GM19238 (cell line): ENCODE data around the gene WBP2NL.

Source experiments
- DNase-seq: peaks from one replicate; pipeline ENCODE4 v3.0.0; 2011; ENCODE audit warnings: low spot score; ENCODE audit not compliant: insufficient read length

WBP2NL gene

DNA sequence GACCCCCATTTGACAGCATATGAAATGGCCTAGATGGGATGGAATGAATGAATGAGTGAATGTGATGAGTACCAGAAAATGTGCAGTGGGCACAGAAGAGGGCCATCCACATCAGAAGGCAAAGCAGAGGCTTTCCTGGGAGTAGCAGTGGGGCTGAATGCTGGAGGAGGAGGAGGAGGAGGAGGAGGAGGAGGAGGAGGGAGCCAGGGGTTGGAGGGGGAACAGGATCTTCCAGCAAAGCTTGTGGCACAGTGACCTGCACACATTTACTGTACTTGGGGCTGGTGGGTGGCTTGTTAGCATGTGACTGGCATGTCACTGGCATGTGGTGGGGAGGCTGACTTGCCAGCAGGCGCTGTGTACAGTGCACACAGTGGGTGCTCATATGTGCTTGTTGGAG lies 19.9 kb upstream of the WBP2NL start:
- DNase-seq, result no peak

DNA sequence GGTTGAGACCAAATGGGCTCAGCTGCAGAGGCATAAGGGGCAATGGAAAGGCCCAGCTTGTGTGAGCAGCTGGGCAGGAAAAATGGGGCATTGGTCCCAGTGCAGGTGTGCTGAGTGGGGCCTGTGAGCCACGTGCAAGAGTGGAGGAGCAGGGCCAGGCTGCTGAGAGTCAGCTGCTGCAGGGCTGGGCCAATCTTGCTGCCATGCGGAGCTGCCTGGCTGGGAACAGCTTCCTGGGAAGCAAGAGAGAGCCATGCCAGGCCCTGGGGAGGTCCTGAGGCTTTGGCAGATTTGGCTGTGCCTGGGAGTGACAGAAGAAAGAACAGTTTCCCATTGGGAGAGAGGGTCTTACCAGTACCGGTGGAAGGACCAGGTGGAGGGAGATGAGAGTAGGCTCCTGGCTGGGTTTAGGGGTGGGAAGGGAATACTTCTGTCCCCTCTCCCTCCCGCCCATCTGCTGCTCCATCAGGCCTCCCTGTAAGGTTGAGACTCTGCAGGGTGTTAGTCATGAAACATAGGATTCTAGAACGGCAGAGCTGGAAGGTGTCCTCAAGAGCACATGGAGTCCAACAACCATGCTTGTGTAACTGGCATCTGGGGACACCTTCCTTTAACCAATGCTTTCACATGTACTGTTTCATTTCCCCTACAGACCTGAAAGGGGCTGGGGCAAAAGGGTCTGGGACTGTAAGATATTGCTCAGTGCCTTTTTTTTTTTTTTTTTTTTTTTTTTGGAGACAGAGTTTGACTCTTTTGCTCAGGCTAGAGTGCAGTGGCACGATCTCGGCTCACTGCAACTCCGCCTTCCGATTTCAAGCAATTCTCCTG lies 19.0 kb upstream of the WBP2NL start:
- no peak for DNase-seq

DNA sequence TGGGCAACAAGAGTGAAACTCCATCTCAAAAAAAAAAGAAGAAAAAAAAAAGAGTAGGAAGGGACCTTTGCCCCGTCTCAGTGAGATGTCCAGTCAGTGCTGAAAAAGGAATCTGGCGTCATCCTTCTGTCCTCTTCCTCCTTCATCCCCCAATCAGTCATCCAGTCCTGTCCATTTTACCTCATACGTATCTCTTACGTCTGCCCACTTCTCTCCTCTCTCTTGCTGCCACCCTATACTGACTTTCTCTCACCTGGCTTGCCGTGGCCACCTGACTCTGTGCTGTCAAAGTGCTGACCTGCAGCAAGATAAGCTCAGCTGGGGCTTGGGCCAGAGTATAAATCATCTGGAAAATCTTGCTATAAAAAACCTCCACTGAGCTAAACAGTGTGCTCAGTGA lies 15.7 kb upstream of the WBP2NL start:
- DNase-seq, result no peak

DNA sequence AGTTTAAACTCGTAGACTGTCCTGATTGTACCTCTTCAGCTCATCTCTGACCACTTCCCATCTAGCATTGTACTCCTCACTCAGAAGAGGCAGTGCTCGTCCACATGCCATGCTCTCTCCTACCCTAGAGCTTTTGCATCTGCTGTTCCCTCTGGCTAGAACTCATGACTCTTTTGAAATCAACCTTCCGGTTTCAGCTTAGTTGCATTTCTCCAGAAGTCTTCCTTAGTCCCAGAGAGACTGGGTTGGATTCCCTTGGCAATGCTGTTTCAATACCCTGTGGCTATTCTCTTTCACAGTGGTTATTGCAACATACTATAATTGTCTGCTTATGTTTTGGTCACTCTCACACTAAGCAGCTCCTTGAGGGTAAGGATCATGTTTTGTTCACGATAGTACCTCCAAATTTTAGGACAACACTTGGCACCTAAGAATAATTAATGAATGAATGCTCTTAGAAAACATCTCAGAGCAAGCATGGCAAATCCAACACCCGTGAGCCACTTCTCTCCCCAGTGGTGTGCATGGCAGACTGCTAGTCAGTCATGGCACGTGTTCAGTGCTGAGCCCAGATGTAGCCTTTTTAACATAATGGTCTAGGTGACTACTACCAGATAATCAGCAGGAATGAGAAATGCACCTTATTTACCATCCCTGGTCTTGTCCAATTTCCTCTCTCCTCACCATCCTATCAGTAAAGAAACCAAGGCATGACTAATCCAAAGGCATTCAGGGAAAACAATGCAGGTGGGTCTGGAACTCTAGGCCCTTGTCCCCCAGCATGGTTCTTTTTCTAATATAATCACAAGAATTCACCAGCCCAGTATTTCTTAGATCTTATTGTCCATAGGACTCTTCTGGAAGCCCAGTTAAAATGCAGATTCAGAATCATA lies 14.8 kb upstream of the WBP2NL start:
- DNase-seq, result no peak

DNA sequence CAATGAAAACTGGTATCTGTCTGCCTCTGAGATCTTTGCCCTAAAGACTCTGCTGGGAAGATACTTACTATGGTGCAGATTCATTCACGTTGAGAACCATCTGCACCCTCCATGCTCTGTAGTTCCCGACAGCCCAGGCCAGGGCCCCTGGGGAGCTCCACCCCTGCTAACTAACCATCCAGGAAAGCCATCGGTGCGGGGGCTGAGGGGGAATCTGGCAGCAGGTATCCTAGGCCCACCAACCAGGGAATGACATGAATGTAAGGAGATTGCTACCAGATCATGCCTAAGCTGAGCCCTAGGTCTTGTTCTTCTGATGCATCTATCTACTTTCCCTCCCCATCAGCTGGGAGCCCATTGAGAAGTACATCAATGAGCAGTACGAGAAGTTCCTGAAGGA lies 11.3 kb upstream of the WBP2NL start:
- no peak for DNase-seq

DNA sequence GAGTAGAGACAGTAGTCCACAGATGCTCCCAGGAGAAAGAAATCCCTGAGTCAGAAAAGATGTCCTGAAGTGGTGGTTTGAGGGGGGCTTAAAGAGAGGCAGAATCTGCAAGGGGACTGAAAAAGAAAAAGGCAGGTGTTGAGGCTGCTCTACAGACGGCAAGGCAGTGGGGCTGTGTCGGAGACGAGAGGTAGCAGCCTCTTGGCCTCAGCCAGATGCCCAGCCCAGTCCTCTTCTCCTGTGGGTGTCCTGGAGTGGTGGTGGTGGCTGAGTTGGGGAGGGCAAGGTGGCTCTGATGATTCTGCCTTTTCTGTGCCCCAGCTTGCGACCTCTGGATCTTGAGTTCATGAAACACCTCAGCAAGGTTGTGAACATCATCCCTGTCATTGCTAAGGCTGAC lies 9.3 kb upstream of the WBP2NL start:
- no peak for DNase-seq

DNA sequence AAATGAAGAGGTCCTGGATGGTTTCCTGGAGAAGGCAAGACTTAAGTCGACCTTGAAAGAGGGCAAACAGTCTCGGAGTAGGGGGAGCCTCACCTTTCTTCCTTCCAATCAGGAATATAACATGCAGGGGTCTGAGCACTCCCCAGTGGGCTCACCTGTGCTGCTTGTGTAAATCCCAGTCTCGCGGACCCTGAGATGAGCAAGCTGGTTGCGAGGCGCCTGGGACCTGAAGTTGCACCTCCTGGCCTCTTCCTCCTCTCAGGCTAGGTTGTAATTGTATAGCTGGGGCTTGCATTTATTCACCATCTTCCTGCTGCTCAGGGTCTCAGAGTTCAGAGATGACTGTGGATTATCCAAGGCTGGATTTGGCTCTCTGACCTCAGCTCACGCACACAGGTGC lies 7.5 kb upstream of the WBP2NL start:
- no peak for DNase-seq

DNA sequence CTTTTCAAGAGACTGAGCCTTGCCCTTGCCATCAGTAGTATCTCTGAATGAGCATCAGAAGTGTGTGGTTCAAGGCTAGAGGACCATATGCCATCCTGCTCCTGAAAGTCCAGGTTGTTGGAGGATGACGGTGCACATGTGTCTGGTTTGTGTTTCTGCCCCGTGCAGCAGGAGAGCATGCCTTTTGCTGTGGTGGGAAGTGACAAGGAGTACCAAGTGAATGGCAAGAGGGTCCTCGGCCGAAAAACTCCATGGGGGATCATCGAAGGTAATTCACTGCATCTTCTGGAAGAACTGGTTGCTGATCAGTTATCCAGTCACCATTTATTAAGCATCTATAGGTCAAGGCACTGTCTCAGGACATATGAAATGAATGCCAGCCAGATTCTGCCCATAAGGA lies 6.1 kb upstream of the WBP2NL start:
- DNase-seq, result no peak

DNA sequence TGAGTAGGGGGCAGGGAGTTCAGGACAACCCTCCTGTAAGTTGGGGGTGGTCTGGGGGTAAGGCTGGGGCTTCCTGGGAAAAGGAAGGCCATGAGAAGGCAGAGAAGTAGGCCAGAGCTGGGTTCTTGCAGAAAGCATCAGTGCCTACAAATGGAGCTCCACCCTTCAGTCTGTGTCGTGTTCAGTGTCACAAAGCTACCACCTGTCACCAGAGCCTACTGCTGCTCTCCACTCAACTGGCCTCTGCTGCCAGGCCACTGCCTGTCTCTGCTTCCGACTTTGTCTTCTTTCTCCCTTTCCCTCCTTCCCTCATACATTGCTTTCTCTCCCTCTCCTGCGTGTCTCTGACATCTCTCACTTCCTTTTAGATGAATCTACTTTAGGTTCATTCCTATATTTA lies 3.4 kb upstream of the WBP2NL start:
- DNase-seq, result no peak

DNA sequence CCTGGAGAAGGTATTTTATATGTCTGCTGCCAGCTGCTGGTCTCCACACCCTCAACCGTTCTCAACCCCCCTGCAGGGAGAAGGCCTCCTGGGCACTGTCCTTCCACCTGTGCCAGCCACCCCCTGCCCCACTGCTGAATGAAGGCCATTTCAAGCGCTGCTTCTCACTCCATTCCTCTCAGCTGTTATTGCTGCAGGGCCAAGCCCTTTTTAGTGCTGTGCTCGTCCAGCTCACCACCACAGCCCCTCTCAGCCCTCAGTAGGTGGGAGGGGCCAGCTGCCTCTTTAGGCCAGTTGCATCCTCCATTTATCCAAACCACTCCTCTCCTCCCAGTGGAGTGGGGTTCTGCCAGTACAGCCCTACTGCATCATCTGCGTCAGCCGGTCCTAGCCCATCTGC lies 1.8 kb upstream of the WBP2NL start:
- DNase-seq, result no peak

DNA sequence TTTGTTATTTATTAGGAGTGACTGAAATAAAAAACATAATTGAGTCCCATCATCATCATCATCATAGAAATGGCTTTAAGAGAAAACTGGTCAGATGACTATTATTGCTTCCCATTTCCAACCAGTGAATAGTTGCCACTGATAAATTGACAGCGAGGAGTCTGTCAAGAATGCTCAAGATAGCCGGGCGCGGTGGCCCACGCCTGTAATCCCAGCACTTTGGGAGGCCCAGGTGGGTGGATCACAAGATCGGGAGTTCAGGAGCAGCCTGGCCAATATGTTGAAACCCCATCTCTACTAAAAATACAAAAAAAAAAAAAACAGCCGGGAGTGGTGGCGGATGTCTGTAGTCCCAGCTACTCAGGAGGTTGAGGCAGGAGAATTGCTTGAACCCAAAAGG lies 1.9 kb downstream of the WBP2NL start:
- DNase-seq, result no peak

DNA sequence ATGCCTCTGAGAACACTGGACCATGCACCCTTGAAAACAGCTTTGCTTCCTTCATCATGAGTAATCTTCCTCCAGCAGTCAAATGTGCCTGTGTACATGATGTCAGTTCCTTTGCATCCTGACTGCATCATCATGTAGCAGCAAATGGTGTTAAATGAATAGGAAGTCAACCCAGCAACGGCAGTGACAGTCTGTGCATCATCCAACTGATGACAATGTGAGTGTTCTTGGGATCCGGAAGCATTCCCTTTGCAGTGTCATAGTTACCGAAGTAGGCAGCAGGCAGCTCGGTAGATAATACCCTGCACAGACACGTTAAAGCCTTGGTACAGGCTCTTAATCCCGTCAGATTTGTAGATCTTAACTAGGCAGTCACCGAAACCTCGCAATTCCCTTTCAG lies 2.5 kb downstream of the WBP2NL start:
- DNase-seq, result no peak

DNA sequence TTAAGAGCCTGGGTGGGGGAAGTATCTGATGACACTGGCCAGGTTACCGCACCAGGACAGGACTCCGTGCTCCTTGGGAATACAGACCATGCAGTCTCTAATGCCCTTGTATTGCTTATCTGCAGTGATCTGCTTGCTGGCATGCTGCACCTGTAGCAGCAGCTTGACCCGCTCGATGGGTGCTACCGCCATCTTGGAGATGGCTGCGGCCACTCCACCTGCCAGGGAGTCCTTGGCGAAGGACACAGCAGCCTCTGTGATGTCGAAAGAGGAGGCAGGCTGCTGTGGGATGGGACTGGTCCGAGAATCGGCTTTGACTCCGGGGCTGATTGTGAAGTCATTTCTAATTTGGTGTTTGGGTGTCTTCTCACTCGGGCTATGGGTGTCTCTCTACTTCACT lies 3.1 kb downstream of the WBP2NL start:
- DNase-seq, result no peak

DNA sequence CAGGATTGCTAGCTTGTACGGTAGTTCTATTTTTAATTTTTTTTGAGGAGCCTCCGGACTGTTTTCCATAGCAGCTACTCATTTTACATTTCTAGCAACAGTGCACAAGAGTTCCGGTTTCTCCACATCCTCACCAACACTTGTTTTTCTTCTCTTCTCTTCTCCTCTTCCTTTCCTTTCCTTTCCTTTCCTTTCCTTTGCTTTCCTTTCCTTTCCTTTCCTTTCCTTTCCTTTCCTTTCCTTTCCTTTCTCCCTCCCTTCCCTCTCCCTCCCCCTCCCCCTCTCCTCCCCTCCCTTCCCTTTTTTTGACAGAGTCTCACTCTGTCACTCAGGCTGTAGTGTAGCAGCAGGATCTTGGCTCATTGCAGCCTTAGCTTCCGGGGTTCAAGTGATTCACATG lies 9.3 kb downstream of the WBP2NL start:
- DNase-seq, result no peak

DNA sequence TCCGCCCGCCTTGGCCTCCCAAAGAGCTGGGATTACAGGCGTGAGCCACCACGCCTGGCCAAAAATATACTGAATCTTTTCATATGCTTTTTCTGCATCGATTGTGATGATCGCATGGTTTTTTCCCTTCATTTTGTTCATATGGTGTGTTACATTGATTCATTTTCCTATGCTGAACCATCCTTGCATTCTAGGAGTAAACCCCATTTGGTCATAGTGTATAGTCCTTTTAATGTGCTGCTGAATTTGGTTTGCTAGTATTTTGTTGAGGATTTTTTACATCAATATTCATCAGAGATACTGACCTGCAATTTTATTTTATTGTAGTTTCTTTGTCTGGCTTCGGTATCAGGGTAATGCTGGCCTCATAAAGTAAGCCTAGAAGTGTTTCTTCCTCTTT lies 12.2 kb downstream of the WBP2NL start:
- no peak for DNase-seq

DNA sequence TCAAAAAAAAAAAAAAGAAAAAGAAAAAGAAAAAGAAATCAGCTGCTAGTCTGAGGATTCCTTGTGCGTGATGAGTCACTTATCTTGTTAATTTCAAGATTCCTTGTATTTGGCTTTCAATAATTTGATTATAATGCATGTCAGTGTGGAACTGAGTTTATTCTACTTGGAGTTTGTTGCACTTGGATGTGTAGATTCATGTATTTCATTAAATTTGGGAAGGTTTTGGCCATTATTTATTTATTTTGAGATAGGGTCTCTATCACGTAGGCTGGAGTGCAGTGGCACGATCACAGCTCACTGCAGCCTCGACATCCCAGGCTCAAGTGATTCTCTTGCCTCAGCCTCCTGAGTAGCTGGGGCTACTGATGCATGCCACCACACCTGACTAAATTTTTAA lies 14.8 kb downstream of the WBP2NL start:
- DNase-seq, result no peak

DNA sequence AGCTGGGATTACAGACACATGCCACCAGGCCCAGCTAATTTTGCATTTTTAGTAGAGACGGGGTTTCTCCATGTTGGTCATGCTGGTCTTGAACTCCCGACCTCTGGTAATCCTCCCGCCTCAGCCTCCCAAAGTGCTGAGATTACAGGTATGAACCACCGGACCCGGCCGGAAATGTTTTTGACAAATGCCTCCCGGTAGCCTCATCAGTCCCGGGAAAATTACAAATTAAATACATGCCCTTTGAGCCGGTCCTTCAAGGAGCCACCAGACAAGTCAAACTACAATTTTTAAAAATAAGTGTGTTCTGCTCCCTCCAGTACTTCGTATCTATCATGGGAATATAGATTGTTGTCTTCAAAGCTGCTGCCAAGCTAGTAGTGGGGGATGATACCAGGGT lies 17.5 kb downstream of the WBP2NL start:
- no peak for DNase-seq

DNA sequence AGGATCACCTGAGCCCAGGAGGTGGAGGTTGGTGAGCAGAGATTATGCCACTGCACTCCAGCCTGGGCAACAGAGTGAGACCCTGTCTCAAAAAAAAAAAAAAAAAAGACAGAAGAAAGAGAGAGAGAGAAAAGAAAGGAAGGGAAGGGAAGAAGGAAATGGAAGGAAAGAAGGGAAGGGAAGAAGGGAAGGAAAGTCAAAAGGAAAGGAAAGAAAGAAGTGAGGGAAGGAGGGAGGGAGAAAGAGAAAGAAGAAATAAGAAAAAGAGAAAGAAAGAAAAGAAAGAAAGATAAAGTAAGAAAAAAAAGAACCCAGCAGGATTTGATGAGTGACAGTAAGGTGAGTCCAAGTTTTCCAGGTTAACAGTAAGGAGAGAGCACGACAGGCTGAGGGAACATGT lies 19.6 kb downstream of the WBP2NL start:
- DNase-seq, result no peak

DNA sequence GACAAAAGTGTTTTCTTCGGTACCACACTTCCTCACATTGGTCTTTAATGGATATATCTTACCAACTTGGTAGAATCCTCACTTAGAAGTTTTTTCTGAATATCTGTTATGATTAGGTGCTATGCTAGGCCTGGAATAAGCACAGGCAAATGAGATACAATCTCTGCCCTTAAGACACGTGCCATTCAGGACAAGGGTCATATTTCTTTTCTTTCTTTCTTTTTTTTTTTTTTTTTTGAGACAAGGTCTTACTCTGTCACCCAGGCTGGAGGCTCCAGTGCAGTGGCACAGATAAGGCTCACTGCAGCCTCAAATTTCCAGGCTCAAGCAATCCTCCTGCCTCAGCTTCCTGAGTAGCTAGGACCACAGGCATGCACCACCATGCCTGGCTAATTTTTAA lies 23.0 kb downstream of the WBP2NL start:
- DNase-seq, result no peak

DNA sequence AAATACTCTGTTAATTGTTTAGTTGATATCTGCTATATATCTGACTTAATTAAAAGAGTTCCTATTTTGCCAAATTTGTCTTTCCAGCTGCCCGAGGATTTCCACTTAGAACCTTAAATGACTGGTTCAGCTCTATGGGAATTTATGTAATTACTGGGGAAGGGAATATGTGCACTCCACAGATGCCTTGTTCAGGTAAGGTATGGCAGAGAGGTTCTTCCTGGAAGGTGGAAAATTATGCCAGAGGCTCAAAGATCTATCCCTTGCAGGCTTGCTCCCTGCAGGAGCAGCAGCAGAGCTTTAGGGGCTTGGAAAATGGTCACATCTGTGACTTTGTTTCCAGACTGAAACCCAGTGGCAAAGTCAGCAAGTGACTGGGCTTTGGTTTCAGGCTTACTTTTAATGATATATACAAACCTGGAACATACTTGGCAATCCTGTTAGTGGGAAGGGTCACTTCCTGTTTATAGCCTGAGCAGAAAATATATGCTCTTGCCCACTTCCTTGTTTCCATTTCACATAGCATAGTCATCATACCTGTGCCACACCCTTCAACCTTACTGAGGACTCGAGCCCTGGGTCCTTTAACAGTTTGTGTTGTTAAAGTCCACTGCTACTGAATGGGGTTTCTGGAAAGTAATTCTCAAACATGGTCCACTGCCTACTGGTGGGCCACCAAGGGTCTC lies 23.7 kb downstream of the WBP2NL start:
- DNase-seq, result peak; percentile 17

DNA sequence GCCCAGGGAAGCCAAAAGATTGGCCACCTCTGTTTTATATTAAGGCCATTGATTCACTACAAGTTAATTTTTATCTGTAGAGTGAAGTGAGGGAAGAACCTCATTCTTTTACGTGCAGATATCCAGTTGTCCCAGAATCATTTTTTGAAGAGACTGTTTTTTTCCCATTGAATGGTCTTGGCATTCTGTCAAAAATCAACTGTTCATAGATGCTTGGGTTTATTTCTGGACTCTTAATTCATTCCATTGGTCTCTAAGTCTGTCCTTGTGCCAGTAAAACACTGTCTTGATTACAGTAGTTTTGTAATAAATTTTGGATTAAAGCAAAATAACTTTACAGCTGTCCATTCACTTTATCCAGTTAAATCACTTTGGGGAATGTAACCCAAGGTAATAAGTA lies 26.8 kb downstream of the WBP2NL start:
- DNase-seq, result no peak

DNA sequence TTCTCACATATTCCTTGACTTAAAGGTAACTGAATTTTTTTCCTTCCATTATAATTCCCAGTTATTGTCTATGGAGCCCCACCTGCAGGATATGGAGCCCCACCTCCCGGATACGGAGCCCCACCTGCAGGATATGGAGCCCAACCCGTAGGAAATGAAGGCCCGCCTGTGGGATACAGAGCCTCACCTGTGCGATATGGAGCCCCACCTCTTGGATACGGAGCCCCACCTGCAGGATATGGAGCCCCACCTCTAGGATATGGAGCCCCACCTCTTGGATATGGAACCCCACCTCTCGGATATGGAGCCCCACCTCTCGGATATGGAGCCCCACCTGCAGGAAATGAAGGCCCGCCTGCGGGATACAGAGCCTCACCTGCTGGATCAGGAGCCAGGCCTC lies 28.1 kb downstream of the WBP2NL start:
- no peak for DNase-seq
